ENCODE results near the gene PTPDC1.
A peak's percentile ranks its signal among the peaks of the same experiment; 100 is the strongest.

Gene PTPDC1, protein sequence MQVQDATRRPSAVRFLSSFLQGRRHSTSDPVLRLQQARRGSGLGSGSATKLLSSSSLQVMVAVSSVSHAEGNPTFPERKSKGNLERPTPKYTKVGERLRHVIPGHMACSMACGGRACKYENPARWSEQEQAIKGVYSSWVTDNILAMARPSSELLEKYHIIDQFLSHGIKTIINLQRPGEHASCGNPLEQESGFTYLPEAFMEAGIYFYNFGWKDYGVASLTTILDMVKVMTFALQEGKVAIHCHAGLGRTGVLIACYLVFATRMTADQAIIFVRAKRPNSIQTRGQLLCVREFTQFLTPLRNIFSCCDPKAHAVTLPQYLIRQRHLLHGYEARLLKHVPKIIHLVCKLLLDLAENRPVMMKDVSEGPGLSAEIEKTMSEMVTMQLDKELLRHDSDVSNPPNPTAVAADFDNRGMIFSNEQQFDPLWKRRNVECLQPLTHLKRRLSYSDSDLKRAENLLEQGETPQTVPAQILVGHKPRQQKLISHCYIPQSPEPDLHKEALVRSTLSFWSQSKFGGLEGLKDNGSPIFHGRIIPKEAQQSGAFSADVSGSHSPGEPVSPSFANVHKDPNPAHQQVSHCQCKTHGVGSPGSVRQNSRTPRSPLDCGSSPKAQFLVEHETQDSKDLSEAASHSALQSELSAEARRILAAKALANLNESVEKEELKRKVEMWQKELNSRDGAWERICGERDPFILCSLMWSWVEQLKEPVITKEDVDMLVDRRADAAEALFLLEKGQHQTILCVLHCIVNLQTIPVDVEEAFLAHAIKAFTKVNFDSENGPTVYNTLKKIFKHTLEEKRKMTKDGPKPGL

DNA sequence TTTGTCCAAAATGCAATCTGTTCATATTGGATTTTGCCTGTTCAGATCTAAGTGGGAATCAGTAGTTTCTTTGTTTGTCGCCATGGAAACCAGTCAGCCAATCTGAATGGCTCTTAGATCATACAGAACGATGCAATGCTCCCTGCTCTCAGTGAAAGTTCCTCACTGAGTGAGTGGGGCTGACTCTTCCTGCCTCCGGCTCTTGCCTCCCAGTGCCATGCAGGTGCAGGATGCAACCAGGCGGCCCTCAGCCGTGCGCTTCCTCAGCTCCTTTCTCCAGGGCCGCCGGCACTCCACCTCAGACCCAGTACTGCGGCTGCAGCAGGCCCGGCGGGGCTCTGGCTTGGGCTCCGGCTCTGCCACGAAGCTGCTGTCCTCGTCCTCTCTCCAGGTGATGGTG, at the start of gene PTPDC1:
Gene PTPDC1 (plus strand): TSS at position 151 of the 400 bp plus-strand sequence. CDS start 67 bp downstream, at position 218.
- no peak for DNase-seq (ENCODE audit: low read depth in 2 of 2)

- DNase-seq (ENCODE audit: low read depth in 2 of 2), result no peak
These were observed 49.8 kb upstream of the PTPDC1 start for GRCh38 chr9:94034511-94034910.

- no peak for DNase-seq (ENCODE audit: low read depth in 2 of 2)
These were observed 44.5 kb upstream of the PTPDC1 start for GRCh38 chr9:94039786-94040185.

DNA sequence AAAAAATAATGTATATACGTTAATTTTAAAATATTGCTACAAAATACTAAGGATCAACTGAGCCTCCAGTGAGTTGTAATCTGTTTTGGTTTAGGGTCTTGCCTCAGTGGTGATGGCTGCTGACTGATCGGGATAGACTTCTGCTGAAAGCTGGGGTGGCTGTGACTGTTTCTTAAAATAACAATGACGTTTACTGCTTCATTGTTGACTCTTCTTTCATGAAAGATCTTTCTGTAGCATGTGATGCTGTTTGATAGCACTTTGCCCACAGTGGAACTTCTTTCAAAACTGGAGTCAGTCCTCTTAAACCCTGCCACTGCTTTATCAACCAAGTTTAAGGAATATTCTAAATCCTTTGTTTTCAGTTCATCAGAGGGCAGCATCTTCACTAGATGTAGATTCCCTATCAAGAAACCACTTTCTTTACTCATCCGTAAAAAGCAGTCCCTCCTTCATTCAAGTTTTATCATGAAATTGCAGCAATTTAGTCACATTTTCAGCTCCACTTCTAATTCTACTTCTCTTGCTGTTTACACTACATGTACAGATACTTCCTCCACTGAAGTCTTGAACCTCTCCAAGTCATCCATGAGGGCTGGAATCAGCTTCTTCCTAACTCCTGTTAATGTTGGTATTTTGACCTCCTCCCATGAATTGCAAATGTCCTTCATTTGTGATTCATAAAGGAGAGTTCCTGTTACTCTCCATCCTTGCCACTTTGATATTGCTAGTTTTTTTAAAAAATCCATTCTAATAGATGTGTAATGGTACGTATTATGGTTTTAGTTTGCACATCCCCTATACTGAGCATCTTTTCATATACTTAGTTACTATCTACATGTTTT, 41.5 kb upstream of the PTPDC1 start:
- DNase-seq (ENCODE audit: low read depth in 2 of 2), result no peak

DNA sequence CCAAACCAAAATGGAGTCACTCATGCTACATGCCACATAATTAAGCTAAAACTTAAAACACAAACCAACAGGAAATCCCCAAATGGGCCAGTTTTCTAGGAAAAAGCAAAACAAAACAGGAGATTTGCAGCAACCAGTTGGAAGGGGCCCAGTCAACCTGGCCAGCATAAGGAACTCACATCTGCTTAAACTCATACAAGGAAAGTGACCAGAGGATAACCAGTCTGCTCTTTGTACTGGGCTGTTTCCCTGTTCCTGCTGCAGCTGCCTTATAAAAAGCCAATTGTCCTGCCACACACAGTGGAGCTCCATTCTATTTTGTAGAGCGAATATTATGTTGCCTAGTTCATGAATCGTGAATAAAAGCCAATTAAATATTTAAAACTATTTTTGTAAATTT, 29.5 kb upstream of the PTPDC1 start:
- DNase-seq (ENCODE audit: low read depth in 2 of 2), result no peak

GRCh38 chr9:94056442-94056974, 27.8 kb upstream of the PTPDC1 start:
- no peak for DNase-seq (ENCODE audit: low read depth in 2 of 2)

GRCh38 chr9:94057918-94058317, 26.3 kb upstream of the PTPDC1 start:
- no peak for DNase-seq (ENCODE audit: low read depth in 2 of 2)

- no peak for DNase-seq (ENCODE audit: low read depth in 2 of 2)
These were observed 22.4 kb upstream of the PTPDC1 start for GRCh38 chr9:94061864-94062263.

DNA sequence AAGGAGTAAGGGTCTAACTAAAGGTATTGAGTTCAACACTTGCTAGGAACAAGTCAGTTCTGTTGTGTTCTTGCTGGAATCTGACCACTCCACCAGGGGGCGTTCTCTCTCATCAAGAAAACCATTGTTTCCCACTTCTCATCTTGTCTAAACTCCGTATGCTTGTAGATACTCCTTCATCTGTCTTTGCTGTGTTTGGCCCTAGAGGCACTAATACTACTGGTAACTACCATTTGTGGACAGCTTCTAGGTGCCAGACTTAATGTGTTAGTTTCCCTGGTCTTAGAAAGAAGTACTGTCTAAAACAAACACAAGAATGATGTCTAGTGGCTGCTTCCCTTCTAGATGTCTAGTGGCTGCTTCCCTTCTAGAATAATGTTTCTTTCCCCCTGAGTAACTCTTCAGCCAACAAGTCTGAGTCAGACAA, 18.7 kb upstream of the PTPDC1 start:
- DNase-seq (ENCODE audit: low read depth in 2 of 2), result peak; percentile 25 to 57

DNA sequence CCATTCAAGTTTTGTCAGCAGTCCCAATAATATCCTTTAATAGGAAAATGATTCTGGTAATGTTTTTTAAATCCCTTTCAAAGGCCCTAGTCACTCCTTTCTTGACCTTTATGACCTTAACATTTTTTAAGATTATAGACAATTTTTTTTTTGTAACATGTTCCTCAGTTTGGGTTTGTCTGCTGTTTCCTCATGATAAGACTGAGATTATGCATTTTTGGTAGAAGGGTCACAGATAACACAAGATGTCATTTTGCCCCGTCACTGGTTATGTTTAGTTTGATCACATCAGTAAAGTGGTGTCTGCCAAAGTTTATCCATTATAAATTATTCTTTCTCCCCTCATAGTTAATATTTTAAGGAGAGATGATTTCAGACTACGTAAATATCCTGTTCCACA, 16.0 kb upstream of the PTPDC1 start:
- DNase-seq (ENCODE audit: low read depth in 2 of 2), result no peak

DNA sequence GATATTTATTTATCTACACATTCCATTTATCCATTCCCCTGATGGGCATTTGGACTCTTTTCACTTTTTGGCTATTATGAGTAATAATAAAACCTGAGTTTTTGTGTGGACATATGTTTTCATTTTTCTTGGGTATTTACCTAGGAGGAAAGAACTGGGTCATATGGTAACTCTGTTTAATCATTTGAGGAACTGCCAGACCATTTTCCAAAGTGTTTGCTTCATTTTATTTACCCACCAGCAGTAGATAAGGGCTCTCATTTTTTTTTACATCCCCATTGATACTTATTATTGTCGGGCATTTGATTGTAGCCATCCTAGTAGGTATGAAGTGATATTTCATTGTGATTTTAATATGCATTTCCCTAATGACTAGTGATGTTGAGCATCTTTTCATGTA, 7.7 kb upstream of the PTPDC1 start:
- no peak for DNase-seq (ENCODE audit: low read depth in 2 of 2)

DNA sequence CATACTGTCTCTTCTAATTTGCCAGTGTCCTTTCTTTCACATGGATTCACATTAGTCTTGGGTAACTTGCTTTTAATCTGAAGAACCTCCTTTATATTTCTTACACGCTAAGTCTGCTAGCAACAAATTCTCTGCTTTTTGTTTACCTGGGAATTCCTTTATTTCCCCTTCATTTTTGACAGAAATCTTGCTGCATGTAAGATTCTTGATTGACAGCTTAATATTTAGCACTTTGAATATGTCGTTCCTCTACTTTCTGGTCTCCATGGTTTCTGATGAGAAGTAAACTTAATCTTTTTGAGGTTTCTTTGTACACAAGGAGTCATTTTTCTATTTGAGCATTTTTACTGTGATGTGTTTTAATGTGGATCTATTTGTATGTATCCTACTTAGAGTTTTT, 6.2 kb upstream of the PTPDC1 start:
- DNase-seq (ENCODE audit: low read depth in 2 of 2), result no peak

DNA sequence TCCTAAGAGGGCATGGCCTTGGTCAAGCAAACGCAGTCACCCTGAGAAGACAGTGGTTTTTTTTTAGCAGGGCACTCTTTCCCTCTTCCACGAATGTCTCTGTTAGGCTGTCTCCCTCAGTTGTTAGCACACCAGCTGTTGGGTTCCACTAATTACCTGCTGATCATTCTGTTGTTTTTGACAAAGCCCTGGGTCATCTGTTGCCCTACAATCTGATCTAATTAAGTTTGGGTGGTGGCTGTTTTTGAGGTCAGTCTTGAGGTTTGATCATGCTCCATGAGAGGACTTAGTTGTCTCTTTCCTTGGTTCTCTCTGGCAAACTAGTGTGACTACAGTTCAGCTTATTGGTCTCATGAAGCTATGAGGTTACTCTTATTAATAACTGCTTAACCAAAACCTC, 5.0 kb upstream of the PTPDC1 start:
- no peak for DNase-seq (ENCODE audit: low read depth in 2 of 2)

GRCh38 chr9:94080249-94080648, 4.0 kb upstream of the PTPDC1 start:
- no peak for DNase-seq (ENCODE audit: low read depth in 2 of 2)

- no peak for DNase-seq (ENCODE audit: low read depth in 2 of 2)
These were observed 2.8 kb upstream of the PTPDC1 start for GRCh38 chr9:94081435-94081834.

GRCh38 chr9:94081864-94082463, 2.3 kb upstream of the PTPDC1 start:
- no peak for DNase-seq (ENCODE audit: low read depth in 2 of 2)

DNA sequence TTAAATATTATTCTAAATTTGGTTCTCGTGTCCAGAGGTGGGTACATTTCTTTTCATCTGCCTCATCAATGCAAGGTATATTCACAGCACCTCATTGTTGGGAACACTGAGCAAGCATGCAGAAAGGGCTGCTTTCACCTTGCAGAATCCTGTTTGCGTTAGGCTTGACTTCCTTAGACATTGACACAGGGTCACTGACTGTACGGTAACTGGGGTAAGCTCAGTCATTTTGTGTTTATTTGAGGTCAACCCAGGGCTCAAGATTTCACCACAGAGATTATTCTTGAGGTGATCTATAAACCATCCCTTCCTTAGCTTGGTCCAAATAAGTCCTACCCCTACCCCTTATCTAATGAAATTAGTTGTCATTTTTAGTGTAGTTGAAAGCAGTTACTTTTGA, 1.7 kb upstream of the PTPDC1 start:
- DNase-seq (ENCODE audit: low read depth in 2 of 2), result no peak

- DNase-seq (ENCODE audit: low read depth in 2 of 2), result no peak
These were observed 1.3 kb upstream of the PTPDC1 start for GRCh38 chr9:94082956-94083355.

- no peak for DNase-seq (ENCODE audit: low read depth in 2 of 2)
These were observed 880 bp upstream of the PTPDC1 start for GRCh38 chr9:94083384-94083783.

DNA sequence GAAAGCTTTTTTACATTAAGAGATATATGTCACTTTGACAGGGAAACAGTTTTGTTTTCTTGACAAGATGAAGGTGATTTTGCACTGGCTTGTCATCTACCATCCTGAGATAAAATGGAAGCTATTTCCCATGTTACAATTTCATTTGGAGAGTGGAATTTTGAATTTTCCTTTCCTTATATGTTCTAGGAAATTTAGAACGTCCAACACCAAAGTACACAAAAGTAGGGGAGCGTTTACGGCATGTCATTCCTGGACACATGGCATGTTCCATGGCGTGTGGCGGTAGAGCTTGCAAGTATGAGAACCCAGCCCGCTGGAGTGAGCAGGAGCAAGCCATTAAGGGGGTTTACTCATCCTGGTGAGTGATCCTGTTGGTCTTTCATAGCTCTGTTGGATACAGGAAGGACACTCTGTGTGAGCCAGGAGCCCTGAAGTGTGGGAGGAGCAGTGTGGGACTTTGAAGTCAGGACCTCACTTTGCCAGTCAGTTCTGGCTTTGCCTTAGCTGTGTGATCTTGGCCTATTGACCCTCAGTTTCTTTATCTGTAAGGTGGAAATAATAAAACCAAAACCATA, 887 bp downstream of the PTPDC1 start:
- DNase-seq (ENCODE audit: low read depth in 2 of 2), result no peak
